Measurements from ENCODE around the gene SCARB1.

SCARB1 gene

DNA sequence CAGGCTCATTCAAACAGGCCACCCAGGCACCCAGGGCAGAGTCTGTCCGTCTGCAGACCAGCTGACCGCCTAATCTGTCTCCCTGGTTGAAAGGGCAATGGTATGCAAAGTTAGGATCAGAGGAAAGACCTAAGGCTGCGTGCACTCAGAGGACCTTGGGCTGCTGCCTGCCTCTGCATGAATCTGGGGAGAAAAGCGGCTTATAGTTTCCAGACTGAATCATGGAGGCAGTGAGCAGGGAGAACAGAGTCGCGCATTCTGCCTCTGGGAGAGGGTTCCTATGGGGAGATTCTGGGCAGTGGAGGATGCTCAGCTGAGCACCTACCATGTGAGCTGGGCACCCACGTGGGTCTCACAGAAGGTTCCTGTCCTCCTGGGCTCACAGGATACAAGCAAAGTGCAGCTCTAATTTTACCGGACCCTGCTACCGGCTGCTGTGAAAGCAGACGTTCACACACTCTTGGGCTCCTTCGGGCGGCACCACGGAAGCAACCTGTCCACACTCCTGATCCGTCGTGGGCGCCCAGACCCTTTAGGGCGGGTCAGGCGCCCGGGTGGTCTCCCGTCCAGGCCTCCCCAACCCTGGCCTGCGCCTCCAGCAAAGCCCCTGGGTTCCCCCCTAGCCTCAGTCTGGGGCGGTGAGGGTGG lies 772 bp downstream of the SCARB1 start:
- DNase-seq (ENCODE audit: low read depth): no peak

DNA sequence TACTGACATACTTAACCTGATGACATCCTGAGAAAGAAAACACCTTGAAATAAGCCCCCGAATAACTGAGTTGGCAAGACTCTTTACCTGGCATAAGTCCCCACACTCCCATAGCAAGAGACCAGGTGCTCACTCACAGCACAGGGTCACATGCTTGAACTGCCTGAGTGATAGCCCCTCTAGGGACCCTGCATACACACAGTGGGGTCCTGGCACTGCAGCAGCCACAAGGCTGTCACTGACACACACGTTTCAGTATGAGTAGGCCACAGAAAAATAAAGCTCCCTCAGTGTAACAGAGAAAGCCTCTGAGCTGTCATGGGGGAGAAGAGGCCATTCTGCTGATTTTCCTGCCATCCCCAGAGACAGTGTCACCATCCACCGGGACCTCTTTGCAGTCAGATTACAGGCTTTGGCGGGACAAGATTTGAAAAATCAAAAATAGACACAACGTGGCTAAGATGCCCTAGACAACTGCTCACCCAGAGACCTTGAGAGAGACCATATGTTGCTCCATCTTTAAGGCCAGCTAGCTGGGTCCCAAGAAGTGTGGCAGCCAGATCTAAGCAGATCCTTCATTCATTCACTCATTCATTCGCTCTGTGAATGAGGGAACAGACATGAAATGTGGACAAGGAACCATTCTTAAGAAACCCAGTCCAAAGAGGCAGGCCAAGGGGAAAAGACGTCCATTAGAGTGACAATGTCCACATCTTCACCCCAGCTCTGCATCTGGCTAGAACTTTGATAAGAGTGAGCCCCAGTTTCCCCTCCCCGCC lies 1.6 kb downstream of the SCARB1 start:
- no peak for DNase-seq (ENCODE audit: low read depth)

DNA sequence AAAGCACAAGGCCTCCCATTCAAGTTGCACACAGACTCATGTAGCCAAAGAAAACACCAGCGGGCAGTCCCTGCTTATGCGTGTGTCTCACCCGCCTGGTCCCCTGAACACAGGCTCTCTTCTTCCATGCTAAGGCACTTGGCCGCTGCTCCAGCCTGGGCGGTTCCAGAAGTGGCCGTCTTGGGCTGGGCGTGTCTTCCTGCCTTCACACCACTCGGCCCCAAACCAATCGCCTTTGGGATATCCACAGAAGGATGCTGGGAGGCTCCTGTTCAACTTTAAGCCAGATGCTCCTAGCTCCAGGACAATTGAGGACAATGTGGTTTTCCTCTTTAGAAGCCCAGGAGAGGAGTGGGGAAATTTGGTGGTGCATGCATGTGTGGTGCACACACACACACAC lies 2.2 kb downstream of the SCARB1 start:
- DNase-seq (ENCODE audit: low read depth): no peak

GRCh38 chr12:124857921-124858461 lies 5.7 kb downstream of the SCARB1 start:
- DNase-seq (ENCODE audit: low read depth): no peak

DNA sequence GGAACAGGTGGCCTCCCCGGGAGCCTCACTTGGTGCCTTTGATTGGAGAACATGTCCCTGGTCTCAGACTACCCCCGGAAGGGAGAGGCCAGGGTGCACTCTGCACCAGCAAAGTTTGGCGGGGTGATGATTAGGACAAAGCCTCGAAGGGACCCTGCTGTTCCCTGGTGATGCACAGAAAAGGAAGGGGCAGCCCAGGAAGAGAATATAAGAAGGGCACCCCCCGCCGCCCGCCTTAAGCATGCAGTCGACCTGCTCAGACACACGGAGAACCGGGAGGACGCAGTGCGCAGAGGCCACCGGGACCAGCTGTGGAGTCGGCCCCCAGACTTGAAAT lies 6.9 kb downstream of the SCARB1 start:
- DNase-seq (ENCODE audit: low read depth): no peak

GRCh38 chr12:124856132-124856841 lies 7.4 kb downstream of the SCARB1 start:
- no peak for DNase-seq (ENCODE audit: low read depth)

DNA sequence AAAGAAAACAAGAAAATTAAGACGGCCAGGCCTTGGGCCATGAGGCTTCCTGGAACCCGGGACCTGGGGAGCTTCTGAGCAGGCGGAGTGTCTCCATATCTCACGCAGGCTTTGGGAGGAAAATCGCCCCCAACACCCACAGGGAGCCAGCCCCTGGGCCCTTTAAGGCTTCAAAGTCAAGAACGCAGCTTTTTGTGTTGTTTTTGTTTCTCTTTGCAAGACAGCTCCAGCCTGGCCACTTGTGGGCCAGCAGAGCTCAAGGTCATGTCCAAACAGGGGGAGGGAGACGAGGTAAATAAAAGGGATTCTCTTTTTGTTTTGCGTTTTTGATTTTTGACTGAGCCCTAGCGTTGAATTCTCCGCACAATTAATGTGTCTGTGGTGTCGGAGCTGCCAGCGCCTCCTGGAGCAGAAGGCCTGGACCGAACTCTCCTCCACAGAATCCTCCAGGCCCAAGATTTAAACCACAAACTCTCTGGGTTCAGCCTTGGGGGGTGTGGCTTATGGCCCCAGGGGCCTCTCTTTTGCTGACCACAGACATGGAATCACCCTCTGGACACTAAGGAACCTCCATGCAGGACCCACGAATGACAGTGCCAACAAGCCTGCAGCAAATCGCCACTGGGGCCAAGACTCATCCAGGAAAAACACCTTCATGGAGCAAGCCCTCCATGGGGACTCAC lies 8.2 kb downstream of the SCARB1 start:
- no peak for DNase-seq (ENCODE audit: low read depth)

GRCh38 chr12:124854637-124855184 lies 9.0 kb downstream of the SCARB1 start:
- no peak for DNase-seq (ENCODE audit: low read depth)

DNA sequence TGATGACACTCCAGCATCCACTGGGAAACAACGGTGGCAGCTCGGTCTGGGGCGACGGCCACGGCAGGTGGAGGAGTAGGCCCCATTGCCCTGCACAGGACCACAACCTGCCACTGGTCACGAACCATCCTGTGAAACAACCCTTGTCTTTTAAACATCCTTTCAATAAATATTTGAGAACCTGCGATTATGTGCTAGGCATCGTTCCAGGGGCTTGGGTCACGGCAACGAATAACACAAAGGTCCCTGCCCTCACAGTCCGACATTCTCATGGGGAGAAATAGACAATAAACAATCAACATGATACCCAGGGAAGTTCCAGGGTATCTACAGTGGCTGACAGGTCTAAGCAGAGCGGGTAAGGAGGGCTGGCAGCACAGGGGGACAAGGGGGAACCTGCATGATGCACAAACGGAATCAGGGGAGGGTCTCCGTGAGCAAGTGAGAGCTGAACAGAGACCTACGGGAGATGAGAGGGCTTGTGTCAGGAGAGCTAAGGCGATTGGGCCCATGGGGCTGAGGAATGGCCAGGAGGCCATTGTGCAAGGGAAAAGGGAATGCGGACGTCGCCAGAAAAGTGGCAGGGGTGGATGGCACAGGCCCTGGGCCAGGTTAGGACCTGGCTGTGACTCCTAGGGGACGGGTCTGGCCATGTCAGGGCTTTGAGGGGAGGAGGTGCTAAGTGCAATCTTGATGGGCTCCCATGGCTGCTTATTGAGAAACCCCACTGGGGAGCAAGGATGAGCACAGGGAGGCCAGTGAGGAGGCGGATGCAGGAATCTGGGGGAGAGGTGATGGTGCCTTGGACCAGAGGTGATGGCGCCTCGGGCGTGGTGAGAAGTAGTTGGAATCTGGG lies 9.7 kb downstream of the SCARB1 start:
- DNase-seq (ENCODE audit: low read depth): no peak

DNA sequence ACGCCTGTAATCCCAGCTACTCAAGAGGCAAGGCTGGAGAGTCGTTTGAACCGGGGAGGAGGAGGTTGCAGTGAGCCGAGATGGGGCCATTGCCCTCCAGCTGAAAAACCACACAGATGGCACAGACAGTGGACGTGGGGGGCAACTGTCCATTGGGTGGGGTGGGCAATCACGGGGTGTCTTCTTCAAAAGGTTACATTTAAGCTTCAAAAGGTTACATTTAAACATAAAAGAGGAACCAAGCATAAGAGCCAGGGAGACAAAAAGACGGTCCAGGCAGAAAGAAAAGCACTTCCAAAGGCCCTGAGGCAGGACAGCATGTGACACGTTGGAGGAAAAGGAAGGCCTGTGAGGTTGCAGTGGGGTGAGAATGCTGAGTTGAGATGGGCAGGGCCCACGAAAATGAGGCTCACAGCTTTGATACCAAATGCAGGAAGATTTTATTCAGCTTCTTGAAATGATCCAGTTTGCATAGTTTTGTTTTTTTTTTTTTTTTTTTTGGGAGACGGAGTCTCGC lies 10.7 kb downstream of the SCARB1 start:
- DNase-seq (ENCODE audit: low read depth): no peak

DNA sequence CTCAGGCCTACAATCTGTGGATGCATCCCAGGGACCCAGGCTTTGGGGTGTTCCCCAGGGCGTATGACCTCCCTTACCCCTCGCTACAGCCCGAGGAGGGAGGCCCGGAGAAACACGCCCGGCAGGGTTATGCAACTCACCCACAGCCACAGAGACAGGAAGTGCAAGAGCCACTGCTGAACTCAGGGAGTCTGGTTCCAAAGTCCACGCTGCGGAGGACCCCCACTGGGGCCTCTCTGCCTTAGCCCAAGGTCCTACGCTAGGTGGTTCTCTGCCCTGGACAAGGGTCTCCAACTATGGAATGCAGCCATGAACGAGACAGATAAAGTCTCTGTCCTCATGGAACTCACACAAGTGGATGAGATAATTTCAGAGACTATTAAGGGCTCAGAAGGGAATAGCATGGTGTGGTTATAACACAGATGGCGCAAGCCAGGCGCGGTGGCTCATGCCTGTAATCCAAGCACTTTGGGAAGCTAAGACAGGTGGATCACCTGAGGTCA lies 11.3 kb downstream of the SCARB1 start:
- DNase-seq (ENCODE audit: low read depth): no peak

GRCh38 chr12:124851342-124851741 lies 12.3 kb downstream of the SCARB1 start:
- DNase-seq (ENCODE audit: low read depth): no peak

DNA sequence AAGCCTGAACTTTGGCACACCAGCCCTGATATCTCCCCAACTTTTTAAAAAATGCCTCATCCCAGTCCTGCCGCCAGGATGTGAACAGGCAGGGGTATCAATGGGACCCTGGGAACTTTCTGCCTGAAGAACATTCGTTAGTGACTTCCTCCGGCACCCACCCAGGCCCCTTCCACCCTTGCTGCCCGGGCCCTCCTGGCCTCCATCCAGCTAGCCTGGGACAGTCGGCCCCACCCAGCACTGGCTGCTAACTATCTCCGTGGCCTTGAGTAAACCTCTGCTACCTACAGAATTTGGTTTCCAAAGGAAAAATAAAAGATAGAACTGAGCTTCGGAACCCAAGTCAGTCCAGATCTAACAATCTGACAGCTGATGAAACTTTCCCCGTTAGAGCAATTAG lies 14.3 kb downstream of the SCARB1 start:
- no peak for DNase-seq (ENCODE audit: low read depth)

DNA sequence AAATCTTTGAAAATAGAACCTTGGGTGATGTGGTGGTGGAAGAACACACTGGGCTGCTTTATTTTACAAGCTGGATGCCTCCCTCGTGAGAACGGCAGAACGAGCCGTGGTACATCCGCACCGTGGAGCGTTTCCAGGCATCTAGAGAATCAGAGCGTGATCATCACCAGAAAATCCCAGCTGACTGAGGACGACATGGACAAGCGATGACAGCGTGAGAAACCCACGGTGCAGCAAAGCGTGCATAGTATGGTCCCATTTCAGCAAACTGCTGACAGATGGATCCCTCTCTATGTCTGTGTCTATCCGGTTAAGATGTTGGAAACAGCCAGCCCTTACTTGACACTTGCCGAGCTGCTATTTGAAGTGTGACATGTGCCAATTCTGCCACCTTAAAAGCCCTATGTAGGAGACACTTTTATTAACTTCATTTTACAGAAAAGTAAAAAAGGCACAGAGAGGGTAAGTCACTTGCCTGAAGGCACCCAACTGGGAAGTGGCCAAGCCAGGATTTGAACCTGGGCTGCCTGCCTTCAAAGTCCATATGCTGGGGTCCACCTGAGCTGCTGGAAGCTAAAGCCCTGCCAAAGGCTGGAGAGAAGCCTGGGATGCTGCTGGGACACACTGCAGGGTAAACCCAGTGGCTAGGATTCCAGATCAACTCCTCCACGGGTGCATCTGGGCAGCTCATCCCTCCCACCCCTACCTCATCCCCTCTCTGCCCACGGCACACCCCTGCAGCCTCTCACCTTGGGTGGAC lies 14.9 kb downstream of the SCARB1 start:
- DNase-seq (ENCODE audit: low read depth): no peak

GRCh38 chr12:124847113-124848074 lies 16.3 kb downstream of the SCARB1 start:
- no peak for DNase-seq (ENCODE audit: low read depth)

DNA sequence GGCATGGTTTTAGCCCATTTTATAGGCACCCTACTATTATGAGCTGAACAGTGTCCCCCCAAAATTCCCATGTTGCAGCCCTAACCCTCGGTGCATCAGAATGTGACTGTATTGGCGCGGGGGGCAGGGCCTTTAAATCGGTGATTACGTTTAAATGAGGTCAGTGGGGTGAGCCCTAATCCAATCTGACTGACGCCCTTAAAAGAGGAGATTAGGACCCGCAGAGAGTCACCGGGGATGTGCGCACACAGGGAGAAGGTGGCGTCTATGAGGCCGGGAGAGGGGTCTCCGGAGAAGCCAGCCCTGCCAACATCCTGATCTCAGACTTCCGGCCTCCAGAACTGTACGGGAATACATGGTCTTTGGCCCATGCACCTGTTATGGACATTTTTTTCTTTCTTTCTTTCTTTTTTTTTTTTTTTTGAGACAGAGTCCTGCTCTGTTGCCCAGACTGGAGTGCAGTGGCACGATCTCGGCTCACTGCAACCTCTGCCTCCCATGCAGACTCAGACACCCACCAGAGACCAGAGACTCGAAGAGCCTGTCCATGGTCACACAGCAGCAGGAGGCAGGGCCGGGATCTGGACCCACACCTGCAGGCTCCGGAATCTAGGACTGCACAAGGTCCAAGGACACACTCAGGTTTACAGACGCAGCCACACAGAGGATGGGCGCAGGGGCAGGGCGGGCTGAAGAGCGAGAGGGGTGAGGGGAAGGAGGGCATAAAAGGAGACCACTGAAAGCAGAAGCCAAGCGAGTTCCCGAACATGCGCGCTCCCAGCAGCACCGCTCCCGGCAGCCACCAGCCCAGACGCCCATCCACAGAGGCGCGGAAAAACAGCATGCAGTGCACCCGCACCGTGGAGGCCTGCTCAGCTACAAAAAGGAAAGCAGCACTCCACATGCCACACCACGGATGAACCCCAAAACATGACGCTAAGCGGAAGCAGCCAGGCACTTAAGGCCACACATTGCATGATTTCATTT lies 19.0 kb downstream of the SCARB1 start:
- no peak for DNase-seq (ENCODE audit: low read depth)

GRCh38 chr12:124842800-124843510 lies 20.7 kb downstream of the SCARB1 start:
- no peak for DNase-seq (ENCODE audit: low read depth)

Data from GM04503 (cell line).